HUES48 (cell line): Measurements from ENCODE around the gene COL25A1.

Experiments
- H3K27ac ChIP-seq: one replicate; pipeline ENCODE4 v1.7.0; 2013; ENCODE audit warnings: low read depth, low read length, inconsistent platforms
- H3K27me3 ChIP-seq: 2 replicates; pipeline ENCODE4 v1.6.1; 2013; ENCODE audit warnings: mild to moderate bottlenecking, low read length; ENCODE audit not compliant: control insufficient read depth, insufficient read depth
- H3K36me3 ChIP-seq: 2 replicates; pipeline ENCODE4 v1.6.1; 2013; ENCODE audit warnings: low read length; ENCODE audit not compliant: control insufficient read depth, insufficient read depth
- H3K4me1 ChIP-seq: 2 replicates; pipeline ENCODE4 v1.6.1; 2013; ENCODE audit warnings: mild to moderate bottlenecking, low read length; ENCODE audit not compliant: control insufficient read depth, insufficient read depth
- H3K4me3 ChIP-seq: 2 replicates; pipeline ENCODE4 v1.5.1; 2013; ENCODE audit warnings: mild to moderate bottlenecking, low read depth, low read length
- H3K9ac ChIP-seq: 2 replicates; pipeline ENCODE4 v1.6.1; 2013; ENCODE audit warnings: mild to moderate bottlenecking, low read depth, low read length, moderate library complexity
- H3K9me3 ChIP-seq: 2 replicates; pipeline ENCODE4 v1.6.1; 2013; ENCODE audit warnings: low read length; ENCODE audit not compliant: control insufficient read depth, insufficient read depth

The COL25A1 gene

GRCh38 chr4:108916638-108917037 is 385.8 kb downstream of the COL25A1 start:
- H3K9ac ChIP-seq, result no peak overlapping the region
- H3K27ac ChIP-seq, result no peak overlapping the region
- no peak overlapping the region for H3K4me3 ChIP-seq
- peaks cover 6% of the 10 kb centered on the region; the same call in 1 of the 2 replicates for H3K4me1 ChIP-seq
- no peaks in the 10 kb centered on the region for H3K9me3 ChIP-seq
- H3K27me3 ChIP-seq, result no peaks in the 10 kb centered on the region
- H3K36me3 ChIP-seq, result no peaks in the 10 kb centered on the region

- Histone ChIP-seq H3K27ac (no peak overlapping the region), H3K4me3 (no peak overlapping the region), H3K27me3 (no peaks in the 10 kb centered on the region), H3K9ac (no peak overlapping the region), H3K36me3 (no peaks in the 10 kb centered on the region), H3K9me3 (no peaks in the 10 kb centered on the region), H3K4me1 (peaks cover 7% of the 10 kb centered on the region; the same call in 1 of the 2 replicates)
These were observed 395.5 kb downstream of the COL25A1 start for GRCh38 chr4:108906866-108907367.

- H3K27ac ChIP-seq, result no peak overlapping the region
- H3K36me3 ChIP-seq, result no peaks in the 10 kb centered on the region
- H3K27me3 ChIP-seq, result no peaks in the 10 kb centered on the region
These were observed 396.5 kb downstream of the COL25A1 start for GRCh38 chr4:108906006-108906405.

GRCh38 chr4:108903464-108904221 is 398.8 kb downstream of the COL25A1 start:
- Histone ChIP-seq H3K27ac (no peak overlapping the region), H3K36me3 (no peaks in the 10 kb centered on the region), H3K9me3 (no peaks in the 10 kb centered on the region), H3K27me3 (no peaks in the 10 kb centered on the region), H3K9ac (no peak overlapping the region), H3K4me3 (no peak overlapping the region), H3K4me1 (peaks cover 15% of the 10 kb centered on the region)

More at GRCh38 chr4:108906006-108906405, 396.5 kb downstream of the COL25A1 start:
- H3K4me1 ChIP-seq, result peaks cover 7% of the 10 kb centered on the region; the same call in 1 of the 2 replicates
- H3K4me3 ChIP-seq, result no peak overlapping the region
- no peak overlapping the region for H3K9ac ChIP-seq
- H3K9me3 ChIP-seq, result no peaks in the 10 kb centered on the region

- H3K4me1 ChIP-seq, result peaks cover 18% of the 10 kb centered on the region
- H3K4me3 ChIP-seq, result no peak overlapping the region
- H3K9me3 ChIP-seq, result no peaks in the 10 kb centered on the region
- no peak overlapping the region for H3K27ac ChIP-seq
- H3K9ac ChIP-seq, result no peak overlapping the region
- H3K27me3 ChIP-seq, result no peaks in the 10 kb centered on the region
- H3K36me3 ChIP-seq, result no peaks in the 10 kb centered on the region
These were observed 399.7 kb downstream of the COL25A1 start for GRCh38 chr4:108902769-108903168.

GRCh38 chr4:108901291-108901690 is 401.2 kb downstream of the COL25A1 start:
- Histone ChIP-seq H3K27me3 (no peaks in the 10 kb centered on the region), H3K4me1 (peaks cover 18% of the 10 kb centered on the region), H3K9ac (no peak overlapping the region), H3K36me3 (no peaks in the 10 kb centered on the region), H3K9me3 (no peaks in the 10 kb centered on the region), H3K27ac (no peak overlapping the region), H3K4me3 (no peak overlapping the region)

GRCh38 chr4:108900018-108900580 is 402.4 kb downstream of the COL25A1 start:
- Histone ChIP-seq H3K27ac (no peak overlapping the region), H3K27me3 (no peaks in the 10 kb centered on the region), H3K36me3 (no peaks in the 10 kb centered on the region), H3K4me1 (peaks cover 12% of the 10 kb centered on the region), H3K4me3 (no peak overlapping the region), H3K9me3 (no peaks in the 10 kb centered on the region), H3K9ac (no peak overlapping the region)

GRCh38 chr4:108893468-108893867 is 409.0 kb downstream of the COL25A1 start:
- Histone ChIP-seq H3K27ac (no peak overlapping the region), H3K36me3 (no peaks in the 10 kb centered on the region), H3K9ac (no peak overlapping the region), H3K27me3 (no peaks in the 10 kb centered on the region), H3K4me1 (peaks cover 17% of the 10 kb centered on the region), H3K9me3 (no peaks in the 10 kb centered on the region), H3K4me3 (no peak overlapping the region)

- no peak overlapping the region for H3K9ac ChIP-seq
- H3K36me3 ChIP-seq, result no peaks in the 10 kb centered on the region
- no peak overlapping the region for H3K27ac ChIP-seq
- peaks cover 21% of the 10 kb centered on the region for H3K4me1 ChIP-seq
- H3K4me3 ChIP-seq, result no peak overlapping the region
- no peaks in the 10 kb centered on the region for H3K27me3 ChIP-seq
- no peaks in the 10 kb centered on the region for H3K9me3 ChIP-seq
These were observed 410.4 kb downstream of the COL25A1 start for GRCh38 chr4:108891896-108892590.

GRCh38 chr4:108890484-108890881 is 412.0 kb downstream of the COL25A1 start:
- Histone ChIP-seq H3K27ac (no peak overlapping the region), H3K4me3 (no peak overlapping the region), H3K36me3 (no peaks in the 10 kb centered on the region), H3K4me1 (peaks cover 21% of the 10 kb centered on the region), H3K27me3 (no peaks in the 10 kb centered on the region), H3K9me3 (no peaks in the 10 kb centered on the region), H3K9ac (no peak overlapping the region)
